Neural cell (in vitro differentiated cells): ENCODE results near the gene TRPM6.

ENCODE experiments used
- CTCF ChIP-seq: fragments of 450-650 bp; IDR thresholded peaks from 2 replicates; pipeline ENCODE4 v1.5.1; 2014; ENCODE audit warnings: antibody characterized with exemption, mild to moderate bottlenecking, moderate library complexity; ENCODE audit not compliant: poor library complexity, severe bottlenecking
- EZH2 ChIP-seq: fragments of 200-600, 300-800 bp; shearing (Covaris generic), sonication (generic); IDR thresholded peaks from 2 replicates; pipeline ENCODE4 v1.6.1; 2014; ENCODE audit warnings: antibody characterized with exemption, low read length, borderline replicate concordance, mild to moderate bottlenecking; ENCODE audit not compliant: insufficient read depth, poor library complexity, severe bottlenecking
- POLR2AphosphoS5 ChIP-seq: IDR thresholded peaks from 2 replicates; pipeline ENCODE4 v1.6.1; 2012

- no peak for TF ChIP-seq CTCF
- TF ChIP-seq POLR2AphosphoS5 = no peak
- TF ChIP-seq EZH2 = no peak
Observed at GRCh38 chr9:74783408-74783807, 104.3 kb downstream of the TRPM6 start.
